Activated gamma-delta T cell treated with anti-CD3 and anti-CD28 coated beads, Interleukin-2, amount 50 U/mL, for 16 hours (primary cell): ENCODE data around the gene CACNA2D3.
"Not testable (repeated sequence)": the region's sequence is repeated elsewhere in the genome, so short reads cannot be mapped to it uniquely, and the experiment has no call there.

Experiments
- DNase-seq: peaks from one replicate; pipeline ENCODE4 v3.0.0-alpha.2; 2020; ENCODE audit warnings: low read depth

CACNA2D3 gene

DNA sequence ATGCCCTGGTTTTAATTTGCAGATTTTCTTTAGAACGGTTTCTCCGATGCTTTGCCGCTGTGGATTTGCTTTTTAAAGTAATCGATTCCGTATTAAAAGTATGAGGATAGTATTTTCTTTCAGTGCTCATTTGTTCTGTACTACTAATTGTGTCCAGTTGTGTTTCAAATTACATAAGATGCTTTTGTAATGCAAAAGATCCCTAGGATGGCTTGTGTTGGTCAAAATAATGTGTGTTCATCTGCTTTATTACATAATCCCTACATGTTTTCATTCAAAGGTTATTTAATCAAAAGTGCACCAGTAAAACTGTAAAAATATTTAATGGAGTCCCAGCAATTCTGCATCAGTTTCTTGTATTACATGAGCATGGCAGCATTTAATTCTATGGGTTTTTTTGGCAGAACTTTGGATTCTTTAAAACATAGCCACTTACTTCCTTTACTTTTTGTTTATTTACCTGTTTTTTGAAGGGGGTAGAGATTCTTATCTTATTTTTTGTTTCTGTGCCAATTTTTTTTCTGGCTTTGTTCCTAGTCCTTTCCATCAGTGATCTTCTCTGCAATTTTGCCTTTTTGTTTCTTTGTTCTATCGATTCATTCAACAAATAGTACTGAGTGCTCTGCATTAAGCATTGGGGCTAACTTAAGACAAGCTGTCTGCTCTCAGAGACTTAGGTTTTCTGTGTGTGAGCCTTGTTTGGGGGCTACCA lies 452.7 kb downstream of the CACNA2D3 start:
- DNase-seq: no peak

DNA sequence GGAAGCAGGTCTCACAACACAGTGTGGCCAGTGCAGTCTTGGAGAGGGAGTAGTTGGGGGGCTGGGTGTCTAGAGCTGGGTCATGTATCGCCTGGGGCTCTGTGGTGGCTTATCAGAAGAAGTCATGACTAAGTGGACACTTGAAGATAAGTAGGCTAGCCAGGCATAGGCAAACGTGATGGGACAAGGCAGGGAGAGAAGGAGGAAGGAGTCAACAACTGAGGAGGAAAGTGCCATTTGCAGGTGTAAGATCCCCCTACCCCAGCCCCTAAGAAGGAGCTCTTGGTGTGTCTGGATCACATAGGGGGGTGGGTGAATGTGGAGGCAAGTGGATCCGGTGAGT lies 453.2 kb downstream of the CACNA2D3 start:
- no peak for DNase-seq

DNA sequence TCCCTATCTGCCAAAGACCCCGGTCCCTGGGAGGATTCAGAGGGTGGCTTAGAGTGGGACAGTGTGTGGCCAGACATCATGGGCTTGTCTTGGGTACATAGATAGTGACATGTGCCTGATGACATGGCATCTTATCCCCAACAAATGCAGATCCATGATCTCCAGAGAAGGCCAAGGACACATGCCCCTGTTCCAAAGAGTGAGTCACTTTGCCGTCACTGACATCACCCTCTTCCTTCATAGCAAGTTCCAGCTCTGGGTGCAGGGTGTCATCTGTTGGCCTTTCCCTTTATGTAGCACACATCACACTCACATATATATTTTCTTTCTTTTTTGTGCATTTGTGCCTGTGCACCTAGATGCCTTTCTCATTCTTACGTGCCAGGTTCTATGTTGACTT lies 455.0 kb downstream of the CACNA2D3 start:
- DNase-seq: no peak

DNA sequence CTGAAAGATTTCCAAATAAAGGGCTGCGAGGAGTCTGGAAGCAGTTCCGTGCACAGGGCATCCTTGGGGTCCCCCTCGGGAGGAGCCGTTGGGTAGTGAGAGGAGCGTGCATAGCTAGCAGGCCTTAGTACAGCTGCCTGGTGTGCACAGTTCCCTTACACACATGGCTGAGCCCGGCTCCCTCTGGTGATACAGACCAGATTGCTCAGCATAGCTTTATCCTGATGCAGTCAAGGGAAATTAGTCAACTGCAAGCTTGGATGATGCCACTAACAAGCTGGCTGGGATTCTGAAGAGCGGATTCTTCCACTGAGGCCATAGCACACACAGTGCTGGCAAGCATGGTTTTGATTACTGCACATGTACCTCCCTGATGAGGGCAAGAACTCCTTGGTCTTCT lies 456.1 kb downstream of the CACNA2D3 start:
- DNase-seq: no peak

DNA sequence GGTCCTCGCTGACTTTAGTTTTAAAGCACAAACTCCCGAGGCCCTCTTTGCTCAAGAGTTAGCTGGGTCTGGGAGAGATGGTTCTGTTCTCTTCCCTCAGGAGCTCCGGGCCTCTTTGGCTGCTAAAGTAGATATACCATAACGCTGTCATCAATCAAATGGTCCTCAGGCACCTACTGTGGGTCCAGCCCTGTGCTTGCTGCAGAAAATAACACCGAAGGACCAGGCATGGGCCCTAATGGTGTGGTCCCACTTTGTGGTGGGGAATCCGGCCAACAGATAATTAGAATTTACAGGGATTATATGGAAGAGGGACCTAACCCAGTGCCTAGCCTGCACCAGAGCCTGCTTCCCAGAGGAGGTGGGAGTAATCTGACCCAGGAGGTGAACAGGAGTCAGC lies 458.1 kb downstream of the CACNA2D3 start:
- no peak for DNase-seq

DNA sequence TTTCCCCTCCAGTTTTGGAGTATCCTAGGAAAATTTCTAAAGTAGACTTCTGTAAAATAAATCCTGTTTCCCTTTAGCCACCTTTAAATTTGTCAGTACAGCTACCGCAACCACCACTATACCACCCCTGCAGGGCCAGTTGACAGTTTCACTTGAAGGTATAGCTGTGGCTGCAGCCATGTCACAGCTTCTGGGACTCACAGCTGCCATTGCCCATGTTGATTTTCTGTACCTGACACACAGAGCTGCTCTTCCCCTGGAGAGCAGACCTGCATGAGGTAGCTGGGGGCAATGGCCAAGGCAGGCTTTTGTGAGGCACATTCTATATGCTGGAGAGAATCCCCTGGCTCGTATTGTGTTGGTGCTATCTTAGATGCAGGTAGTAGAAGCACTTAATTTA lies 460.1 kb downstream of the CACNA2D3 start:
- no peak for DNase-seq

DNA sequence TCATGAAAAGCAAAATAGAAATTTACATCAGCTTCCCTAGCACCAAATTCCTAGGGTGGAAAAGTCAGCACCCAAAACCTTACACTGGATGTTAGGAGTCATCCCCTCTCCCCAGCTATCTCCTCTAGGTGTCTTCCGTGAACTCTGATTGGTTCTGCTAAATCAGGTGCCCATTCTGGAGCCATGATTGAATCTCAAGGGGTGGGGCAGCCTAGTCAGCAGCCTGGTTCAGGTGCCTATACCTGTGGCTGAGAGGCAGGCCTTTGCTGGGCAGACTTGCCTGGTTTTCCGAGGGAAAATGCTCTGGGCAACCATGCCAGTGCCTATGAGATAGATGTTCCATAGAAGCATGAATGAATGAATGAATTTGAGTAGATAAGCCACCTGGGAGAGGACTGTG lies 468.8 kb downstream of the CACNA2D3 start:
- no peak for DNase-seq

DNA sequence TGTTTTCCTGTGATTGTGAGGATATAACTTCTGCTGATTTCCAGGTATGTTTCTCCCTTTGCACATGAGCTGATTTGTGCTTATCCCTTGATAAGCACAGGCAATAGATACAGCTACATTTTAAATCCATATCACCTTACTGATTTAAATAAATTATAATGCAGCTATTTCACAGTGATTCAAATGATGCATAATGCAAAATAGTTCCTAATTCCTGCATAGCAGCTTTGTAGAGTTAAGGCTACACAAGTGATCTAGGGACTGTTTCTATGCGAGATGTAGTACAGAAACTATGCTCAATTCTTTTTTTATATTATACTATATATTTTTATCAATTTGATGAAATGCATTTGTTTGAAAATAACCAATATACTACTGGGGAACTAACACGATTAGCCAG lies 471.3 kb downstream of the CACNA2D3 start:
- no peak for DNase-seq

DNA sequence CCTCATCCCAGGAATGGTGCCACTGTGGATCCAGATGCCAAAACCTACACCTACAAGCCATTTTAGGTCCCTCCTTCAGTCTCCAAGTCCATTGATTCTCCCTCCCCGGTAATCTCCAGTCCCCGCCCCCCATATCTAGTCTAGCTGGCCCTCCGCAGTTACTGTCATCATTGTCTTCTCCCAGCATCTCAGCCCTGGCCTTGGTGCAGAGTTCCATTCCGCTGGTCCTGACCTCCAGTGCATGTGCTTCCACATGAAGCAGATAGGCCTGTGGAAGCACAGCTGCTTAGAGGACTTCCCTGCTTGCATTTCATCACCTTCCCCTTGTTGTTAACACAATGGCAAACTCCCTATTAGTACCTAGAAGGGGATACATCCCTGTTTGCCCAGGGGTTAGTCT lies 473.7 kb downstream of the CACNA2D3 start:
- DNase-seq: no peak

DNA sequence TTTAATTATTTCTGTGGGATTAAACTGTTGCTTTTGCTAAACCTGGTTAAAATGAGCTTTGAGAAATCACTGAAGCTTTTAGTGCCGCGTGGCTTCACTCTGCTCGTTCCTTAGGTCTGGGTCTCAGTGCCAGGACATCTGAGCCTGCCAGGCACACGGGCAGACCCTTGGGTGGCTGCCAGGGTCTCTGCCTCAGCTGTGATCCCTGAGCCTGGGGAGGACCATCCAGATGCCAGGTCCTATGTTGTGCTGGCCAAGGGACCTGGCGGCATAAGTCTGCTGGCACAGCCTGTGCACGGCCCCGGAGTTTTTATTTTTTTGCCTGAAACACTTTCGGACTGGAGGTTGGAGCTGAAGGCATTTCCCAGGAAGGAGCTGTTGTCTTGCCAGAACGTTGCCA lies 477.4 kb downstream of the CACNA2D3 start:
- no peak for DNase-seq

DNA sequence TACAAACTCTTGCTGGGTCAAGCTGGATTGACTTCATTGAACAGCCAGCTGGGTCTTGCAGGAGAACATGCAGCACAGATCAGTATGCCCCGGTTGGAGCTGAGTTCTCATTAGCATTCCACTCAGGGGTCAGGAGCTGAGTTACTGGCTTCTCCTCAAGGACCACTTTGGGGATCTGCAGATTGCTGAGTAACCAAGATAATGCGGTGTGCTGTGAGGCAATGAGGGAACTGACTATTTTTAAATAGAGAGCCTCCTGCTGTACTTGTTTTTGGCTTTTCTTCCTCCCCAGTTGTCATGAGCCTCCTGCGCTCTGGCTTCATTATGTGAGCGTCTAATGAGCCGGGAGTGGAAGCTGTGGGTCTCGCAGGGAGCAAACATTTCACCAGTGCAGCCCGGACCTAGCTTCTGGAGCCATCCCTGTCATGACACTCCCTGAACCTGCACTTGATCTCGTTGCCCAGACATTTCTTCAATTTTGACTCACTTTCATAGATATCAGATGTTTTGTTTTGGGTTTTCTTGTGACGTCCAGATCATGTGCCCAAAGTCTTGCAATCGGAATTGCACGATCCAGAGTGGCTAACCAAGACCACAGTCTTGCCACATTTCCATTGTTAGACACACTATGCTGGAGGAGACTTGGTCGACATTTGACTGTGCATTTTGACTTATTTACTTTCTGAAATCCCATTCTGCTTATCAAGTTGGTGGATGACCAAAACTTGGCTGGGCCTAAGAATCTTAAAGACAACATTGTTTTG lies 478.3 kb downstream of the CACNA2D3 start:
- no peak for DNase-seq

DNA sequence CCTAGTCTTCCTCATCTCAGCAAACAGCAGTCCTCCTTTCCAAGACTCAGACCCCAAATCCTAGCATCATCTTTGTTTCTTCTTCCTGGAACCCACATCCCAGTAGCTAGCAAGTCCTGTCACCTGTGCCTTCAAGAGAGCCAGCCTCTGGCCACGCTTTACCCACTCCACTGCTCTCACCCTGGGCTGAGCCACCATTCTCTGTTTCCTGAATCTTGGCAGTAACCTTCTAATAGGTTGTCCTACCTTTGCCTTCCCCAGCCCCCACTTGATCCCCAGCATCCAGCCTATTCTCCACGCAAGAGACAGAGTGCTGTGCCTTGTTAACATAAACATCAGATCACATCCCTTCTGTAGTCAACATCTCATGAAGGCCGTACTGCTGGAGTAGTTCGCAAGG lies 482.1 kb downstream of the CACNA2D3 start:
- DNase-seq: no peak

DNA sequence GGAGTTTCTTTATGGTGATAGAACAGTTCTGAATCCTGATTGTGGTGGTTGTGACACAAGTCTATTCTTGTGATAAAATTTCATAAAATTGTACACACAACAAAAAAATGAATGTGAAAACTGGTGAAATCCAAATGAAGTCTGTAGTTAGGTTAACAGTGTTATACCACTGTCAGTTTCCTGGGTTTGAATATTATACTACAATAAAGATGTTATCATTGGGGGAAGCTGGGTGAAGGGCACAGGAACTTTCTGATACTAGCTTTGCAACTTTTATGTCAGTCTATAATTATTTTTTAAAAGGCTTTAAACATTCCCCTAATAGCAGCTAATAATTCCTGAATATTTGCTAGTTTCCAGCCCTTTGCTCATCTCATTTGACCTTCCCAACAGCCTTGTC lies 485.7 kb downstream of the CACNA2D3 start:
- no peak for DNase-seq

DNA sequence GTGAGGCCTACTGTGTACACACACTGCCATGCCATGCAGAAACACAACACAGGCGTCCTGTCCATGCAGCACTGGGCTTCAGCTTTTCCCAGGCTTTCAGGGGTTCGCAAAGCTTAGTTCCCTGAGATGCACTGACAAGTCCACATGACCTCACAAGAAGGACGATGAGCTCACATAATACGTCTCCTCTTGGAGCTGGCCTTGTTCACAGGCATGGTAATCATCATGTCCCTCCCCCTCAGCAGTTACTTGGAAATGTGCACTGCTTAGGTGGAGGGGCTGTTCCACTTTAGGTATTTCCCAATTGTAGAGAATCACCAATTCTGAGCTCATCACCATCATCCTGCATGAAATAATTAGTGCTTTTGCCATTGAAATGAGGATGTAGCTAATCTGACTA lies 496.7 kb downstream of the CACNA2D3 start:
- DNase-seq: no peak

DNA sequence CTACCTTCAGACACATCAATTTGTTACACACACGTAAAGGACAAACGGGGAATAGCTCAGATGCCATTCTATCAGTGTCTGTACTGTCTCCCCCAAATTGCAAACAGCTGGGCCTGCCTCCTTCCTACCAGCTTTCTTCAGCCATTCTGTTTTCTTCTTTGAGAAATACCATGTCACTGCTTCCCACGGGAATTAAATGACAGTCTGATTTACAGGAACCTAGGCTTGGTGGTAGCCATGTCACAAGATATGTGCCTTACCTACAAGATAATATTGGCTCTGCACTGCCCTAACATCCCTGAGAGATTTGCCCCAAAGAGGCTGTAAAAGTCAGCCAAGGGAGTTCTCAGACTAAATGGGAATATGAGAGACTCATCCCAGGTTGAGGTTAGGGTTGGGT lies 497.2 kb downstream of the CACNA2D3 start:
- DNase-seq: no peak

DNA sequence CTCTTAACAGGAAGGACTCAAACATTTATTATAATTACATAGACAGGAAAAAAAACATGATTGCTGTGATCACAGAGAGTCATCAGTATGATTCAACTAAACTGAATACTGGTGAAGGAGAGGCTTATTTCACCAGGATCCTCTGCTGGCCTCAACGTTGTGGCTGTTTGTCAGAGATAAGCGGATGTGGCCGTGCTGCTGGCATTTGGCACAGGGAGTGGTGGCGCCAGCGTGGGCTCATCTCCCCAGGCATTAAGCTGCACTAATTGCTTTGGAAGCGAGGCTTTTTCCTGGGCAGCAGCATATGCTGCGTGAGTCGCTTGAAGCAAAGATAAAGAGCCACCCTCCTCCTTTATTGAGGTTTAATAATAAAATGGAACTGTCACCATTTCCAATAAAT lies 498.8 kb downstream of the CACNA2D3 start:
- no peak for DNase-seq

DNA sequence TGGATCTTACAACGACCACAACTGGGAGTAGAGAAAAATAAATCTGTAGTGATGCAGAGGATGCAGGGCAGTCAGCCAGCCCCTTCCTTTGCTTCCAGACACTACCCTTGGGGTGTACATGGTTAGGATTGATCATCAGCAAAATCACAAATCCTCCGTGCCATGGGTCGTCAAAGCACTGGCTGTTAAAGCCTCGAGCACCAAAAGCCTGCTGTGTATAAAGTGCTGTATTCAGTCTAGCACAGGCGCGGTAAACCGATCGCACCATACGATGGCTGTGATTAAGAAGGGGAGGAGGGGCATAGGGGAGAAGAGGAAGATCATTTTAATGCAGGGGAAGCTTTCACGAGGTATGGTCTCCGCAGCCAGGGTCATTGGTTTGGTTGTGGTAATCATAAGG lies 500.3 kb downstream of the CACNA2D3 start:
- DNase-seq: no peak

DNA sequence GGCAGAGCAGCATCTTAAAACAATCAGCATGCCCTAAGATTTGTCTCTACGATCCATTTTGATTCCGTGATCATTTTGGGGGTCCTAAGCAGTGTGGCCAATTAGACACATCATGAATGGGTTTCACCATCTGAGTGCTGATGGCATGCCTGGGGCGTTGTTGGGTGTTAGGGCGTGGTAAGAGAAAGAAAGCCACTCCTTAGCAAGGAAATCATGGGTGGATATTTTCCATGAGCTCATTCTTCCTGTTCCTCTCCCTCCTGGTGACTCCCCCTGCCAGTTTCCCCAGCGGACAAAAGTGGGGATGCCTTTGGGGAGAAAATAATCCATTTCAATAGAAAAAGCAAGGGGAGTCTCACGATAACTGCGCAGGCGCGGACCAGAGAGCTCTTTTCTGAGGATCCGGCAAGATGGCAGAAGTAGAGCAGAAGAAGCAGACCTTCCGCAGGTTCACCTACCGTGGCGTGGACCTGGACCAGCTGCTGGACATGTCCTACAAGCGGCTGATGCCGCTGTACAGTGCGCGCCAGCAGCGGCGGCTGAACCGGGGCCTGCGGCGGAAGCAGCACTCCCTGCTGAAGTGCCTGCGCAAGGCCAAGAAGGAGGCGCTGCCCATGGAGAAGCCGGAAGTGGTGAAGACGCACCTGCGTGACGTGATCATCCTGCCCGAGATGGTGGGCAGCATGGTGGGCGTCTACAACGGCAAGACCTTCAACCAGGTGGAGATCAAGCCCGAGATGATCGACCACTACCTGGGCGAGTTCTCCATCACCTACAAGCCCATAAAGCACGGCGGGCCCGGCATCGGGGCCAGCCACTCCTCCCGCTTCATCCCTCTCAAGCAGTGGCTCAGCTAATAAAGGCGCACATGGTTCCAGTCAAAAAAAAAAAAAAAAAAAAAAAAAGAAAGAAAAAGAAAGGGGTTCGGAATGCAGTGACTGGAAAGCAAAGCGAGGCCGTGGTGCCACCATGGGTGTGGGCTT lies 503.7 kb downstream of the CACNA2D3 start:
- no peak for DNase-seq

DNA sequence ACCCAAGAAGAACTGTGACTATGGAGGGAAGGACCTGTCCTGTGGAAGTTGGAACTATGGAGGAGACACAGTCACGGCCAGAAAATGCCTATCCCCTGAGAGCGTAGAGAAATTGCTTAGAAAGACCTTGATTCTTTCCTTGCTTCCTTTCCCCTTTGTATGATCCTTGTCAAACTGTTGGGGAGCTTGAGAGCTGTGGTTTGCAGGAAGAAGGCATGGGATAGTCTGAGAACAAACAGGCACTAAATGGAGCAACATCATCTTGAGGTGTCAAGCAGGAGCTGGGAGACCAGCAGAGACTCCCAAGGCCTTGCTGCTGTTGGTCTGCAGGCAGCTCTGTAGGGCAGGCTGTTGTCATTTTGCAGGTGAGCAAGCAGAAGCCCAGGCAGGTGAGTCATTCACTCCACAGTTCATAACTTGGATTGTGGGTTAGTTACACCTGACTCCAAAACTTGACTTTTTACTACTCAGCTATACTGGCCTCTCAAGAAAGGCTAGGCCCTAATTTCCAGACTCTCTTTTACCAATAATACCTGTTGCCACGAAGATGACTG lies 506.6 kb downstream of the CACNA2D3 start:
- no peak for DNase-seq

DNA sequence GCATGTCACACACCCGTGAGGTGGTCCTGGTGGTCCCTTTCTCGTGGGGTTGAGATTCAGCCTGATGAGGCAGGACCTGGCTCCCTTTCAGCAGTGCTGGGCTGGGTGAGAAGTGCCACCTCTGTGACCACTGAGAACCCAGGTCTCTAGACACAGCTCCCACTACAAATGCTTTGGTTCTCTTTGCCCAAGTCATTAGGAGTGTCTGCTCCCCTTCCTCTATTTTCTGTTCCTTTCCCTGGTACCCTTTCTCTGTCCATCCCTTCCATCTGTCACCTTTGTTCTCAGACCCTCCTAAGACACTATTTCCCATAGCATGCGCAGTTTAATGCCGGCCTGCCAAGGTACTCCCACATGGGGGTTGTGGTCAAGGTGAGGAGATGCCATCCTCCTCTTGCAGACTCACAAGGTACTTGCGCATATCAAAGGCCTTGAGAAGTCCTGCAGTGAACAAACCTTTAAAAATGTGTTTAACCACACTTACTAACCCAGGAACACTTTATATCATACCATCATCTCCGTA lies 507.8 kb downstream of the CACNA2D3 start:
- DNase-seq: no peak

DNA sequence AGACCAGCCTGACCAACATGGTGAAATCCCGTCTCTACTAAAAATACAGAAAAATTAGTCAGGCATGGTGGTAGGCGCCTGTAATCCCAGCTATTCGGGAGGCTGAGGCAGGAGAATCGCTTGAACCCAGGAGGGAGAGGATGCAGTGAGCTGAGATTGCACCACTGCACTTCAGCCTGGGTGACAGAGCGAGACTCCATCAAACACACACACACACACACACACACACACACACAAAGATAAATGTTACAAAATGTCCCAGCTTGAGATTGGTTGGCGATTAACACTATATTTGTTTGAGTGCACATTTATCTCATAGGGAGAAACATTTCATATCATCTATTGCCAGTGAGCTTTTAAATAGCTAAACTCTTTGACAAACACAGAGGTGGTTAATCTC lies 508.6 kb downstream of the CACNA2D3 start:
- not testable (repeated sequence) for DNase-seq
